ENCODE measurements around the gene FNDC3A.

DNA sequence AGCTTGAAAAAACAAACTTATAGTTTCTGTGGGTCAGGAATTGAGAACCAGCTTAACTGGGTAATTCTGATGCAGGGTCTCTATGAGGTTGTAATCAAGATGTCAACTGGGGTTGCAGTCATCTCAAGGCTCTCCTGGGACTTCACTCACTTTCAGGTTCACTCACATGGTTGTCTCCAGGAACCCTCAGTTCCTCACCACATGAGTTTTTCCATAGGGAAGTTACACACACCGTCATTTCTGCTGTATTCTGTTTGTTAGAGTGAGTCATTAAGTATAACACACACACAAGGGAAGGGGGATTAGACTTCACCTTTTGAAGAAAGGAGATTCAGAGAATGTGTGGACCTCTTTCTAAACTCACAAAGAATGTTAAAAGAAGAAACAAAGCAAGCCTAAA lies 209.6 kb downstream of the FNDC3A start:
- TF ChIP-seq, protein P1, sequence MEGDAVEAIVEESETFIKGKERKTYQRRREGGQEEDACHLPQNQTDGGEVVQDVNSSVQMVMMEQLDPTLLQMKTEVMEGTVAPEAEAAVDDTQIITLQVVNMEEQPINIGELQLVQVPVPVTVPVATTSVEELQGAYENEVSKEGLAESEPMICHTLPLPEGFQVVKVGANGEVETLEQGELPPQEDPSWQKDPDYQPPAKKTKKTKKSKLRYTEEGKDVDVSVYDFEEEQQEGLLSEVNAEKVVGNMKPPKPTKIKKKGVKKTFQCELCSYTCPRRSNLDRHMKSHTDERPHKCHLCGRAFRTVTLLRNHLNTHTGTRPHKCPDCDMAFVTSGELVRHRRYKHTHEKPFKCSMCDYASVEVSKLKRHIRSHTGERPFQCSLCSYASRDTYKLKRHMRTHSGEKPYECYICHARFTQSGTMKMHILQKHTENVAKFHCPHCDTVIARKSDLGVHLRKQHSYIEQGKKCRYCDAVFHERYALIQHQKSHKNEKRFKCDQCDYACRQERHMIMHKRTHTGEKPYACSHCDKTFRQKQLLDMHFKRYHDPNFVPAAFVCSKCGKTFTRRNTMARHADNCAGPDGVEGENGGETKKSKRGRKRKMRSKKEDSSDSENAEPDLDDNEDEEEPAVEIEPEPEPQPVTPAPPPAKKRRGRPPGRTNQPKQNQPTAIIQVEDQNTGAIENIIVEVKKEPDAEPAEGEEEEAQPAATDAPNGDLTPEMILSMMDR (IDR thresholded peaks at IDR 0.05; ENCODE audit: borderline replicate concordance, extremely low read depth, low read length, poor library complexity, severe bottlenecking): no peak
- TF ChIP-seq EZH2 (IDR thresholded peaks at IDR 0.05; ENCODE audit: borderline replicate concordance, low read depth, low read length, severe bottlenecking): no peak
